B cell (primary cell): Measurements from ENCODE around the gene CLEC4E. TPM values are rescaled to one million over a fixed set of nuclear protein-coding genes. Genes with fewer than 3 reads are reported as not detected.

Experiments
- ATAC-seq: fragments of 200-7000 bp; cut with Tn5 transposase; one replicate; pipeline ENCODE4 v1.10.0; 2021; ENCODE audit warnings: low read depth, mild to moderate bottlenecking, moderate number of reproducible peaks, moderate library complexity
- CTCF ChIA-PET: fragments of 350-600 bp; sonication (Branson Sonifier 250); formaldehyde crosslinking; loops from one replicate; lab custom pipeline; 2021; ENCODE audit warnings: antibody characterized with exemption, inconsistent platforms; lab: Charles Lee
- POLR2A ChIA-PET: fragments of 350-600 bp; sonication (Branson Sonifier 250); formaldehyde crosslinking; loops from one replicate; lab custom pipeline; 2021; ENCODE audit warnings: antibody characterized with exemption; lab: Charles Lee
- DNase-seq: peaks from one replicate; pipeline ENCODE4 v3.0.0; 2013
- H2AFZ ChIP-seq: 2 replicates; pipeline ENCODE4 v1.6.1; 2012; ENCODE audit warnings: mild to moderate bottlenecking, low read depth, low read length; ENCODE audit not compliant: insufficient read depth, poor library complexity, severe bottlenecking
- H3K27ac ChIP-seq, 2 donors: 1 replicate in 1 of 2; 2 replicates in 1 of 2; pipeline ENCODE4 v1.5.1; 2012 to 2013; ENCODE audit warnings: low read length in 2 of 2, mild to moderate bottlenecking in 2 of 2, moderate library complexity in 1 of 2
- H3K27me3 ChIP-seq, 4 experiments: fragments of 200-600 bp in 1 of 4; sonication (generic) in 1 of 4; replicated peaks in 1 of 4; 1 replicate in 2 of 4; 2 replicates in 2 of 4; pipeline versions ENCODE4 v1.6.1 to v1.7.0; 2013 to 2016; ENCODE audit warnings: low read length in 3 of 4, mild to moderate bottlenecking in 2 of 4, mixed read lengths in 1 of 4, moderate library complexity in 1 of 4; ENCODE audit not compliant: insufficient read depth in 4 of 4, control insufficient read depth in 3 of 4; ENCODE audit errors: control extremely low read depth in 1 of 4
- H3K36me3 ChIP-seq, 2 experiments: replicated peaks in 1 of 2; 1 replicate in 1 of 2; 2 replicates in 1 of 2; pipeline versions ENCODE4 v1.6.1 to v1.7.1; 2013; ENCODE audit warnings: low read length in 1 of 2; ENCODE audit not compliant: insufficient read depth in 2 of 2, control insufficient read depth in 1 of 2; ENCODE audit errors: control extremely low read depth in 1 of 2, extremely low read depth in 1 of 2
- H3K4me1 ChIP-seq, 2 donors: fragments of 200-600 bp in 1 of 2; sonication (generic) in 1 of 2; 1 replicate in 1 of 2; 2 replicates in 1 of 2; pipeline versions ENCODE4 v1.5.1 to v1.6.1; 2013 to 2017; ENCODE audit warnings: low read length in 2 of 2; ENCODE audit not compliant: control insufficient read depth in 2 of 2, insufficient read depth in 2 of 2
- H3K4me2 ChIP-seq: replicated peaks from 2 replicates; pipeline ENCODE3; 2012; ENCODE audit warnings: mild to moderate bottlenecking, low read depth, low read length; ENCODE audit not compliant: poor library complexity, severe bottlenecking
- H3K4me3 ChIP-seq, 5 experiments: fragments of 200-600 bp in 1 of 5; sonication (generic) in 1 of 5; 1 replicate in 3 of 5; 2 replicates in 2 of 5; pipeline versions ENCODE4 v1.5.1 to v1.7.0; 2011 to 2016; ENCODE audit warnings: low read length in 4 of 5, mild to moderate bottlenecking in 4 of 5, low read depth in 2 of 5, control low read depth in 1 of 5, moderate library complexity in 1 of 5; ENCODE audit not compliant: insufficient read depth in 1 of 5; ENCODE audit errors: control extremely low read depth in 1 of 5, extremely low read depth in 1 of 5
- H3K79me2 ChIP-seq: fragments of 200-600 bp; sonication (generic); one replicate; pipeline ENCODE4 v1.6.0; 2016; ENCODE audit warnings: low read length; ENCODE audit not compliant: control insufficient read depth, insufficient read depth
- H3K9ac ChIP-seq: fragments of 200-600 bp; sonication (generic); 2 replicates; pipeline ENCODE4 v1.6.1; 2017; ENCODE audit warnings: mild to moderate bottlenecking, low read length, moderate library complexity
- H3K9me3 ChIP-seq, 3 donors: one replicate each; pipeline versions ENCODE4 v1.6.1 to v1.7.1; 2013; ENCODE audit warnings: low read length in 2 of 3; ENCODE audit not compliant: control insufficient read depth in 2 of 3, insufficient read depth in 1 of 3; ENCODE audit errors: control extremely low read depth in 1 of 3
- H4K20me1 ChIP-seq: 2 replicates; pipeline ENCODE4 v1.6.0; 2012; ENCODE audit warnings: mild to moderate bottlenecking, low read length; ENCODE audit not compliant: insufficient read depth, control insufficient read depth, poor library complexity, severe bottlenecking
- H3K27ac Mint-ChIP-seq: one replicate; pipeline ENCODE4 v1.8.0; 2021; ENCODE audit warnings: mixed read lengths
- H3K27me3 Mint-ChIP-seq: one replicate; pipeline ENCODE4 v1.8.0; 2021; ENCODE audit warnings: mixed read lengths
- H3K4me1 Mint-ChIP-seq: one replicate; pipeline ENCODE4 v1.8.0; 2021; ENCODE audit warnings: mixed read lengths
- H3K4me3 Mint-ChIP-seq: one replicate; pipeline ENCODE4 v1.8.0; 2021; ENCODE audit warnings: mixed read lengths
- H3K9me3 Mint-ChIP-seq: one replicate; pipeline ENCODE4 v1.8.0; 2022; ENCODE audit warnings: mixed read lengths; ENCODE audit not compliant: insufficient read depth
- CTCF ChIP-seq: fragments of 200-600 bp; IDR thresholded peaks from one replicate; pipeline ENCODE4 v1.8.0; 2022; ENCODE audit warnings: antibody characterized with exemption, mild to moderate bottlenecking
- EZH2 ChIP-seq: IDR thresholded peaks from 2 replicates; pipeline ENCODE4 v1.6.1; 2012; ENCODE audit warnings: borderline replicate concordance, low read depth, mild to moderate bottlenecking, moderate library complexity, low read length; ENCODE audit not compliant: insufficient read depth, poor library complexity, severe bottlenecking
- WGBS: methylation state at CpG from one replicate; pipeline ENCODE4 v1.1.5; 2013; ENCODE audit warnings: missing lambda C conversion rate; ENCODE audit not compliant: insufficient coverage; 5-methylcytosine and 5-hydroxymethylcytosine counted together
- intact Hi-C: fragments of 100-400 bp; cut with micrococcal nuclease; formaldehyde crosslinking; loops from one replicate; pipeline ENCODE4 v1.10.0; 2022
- polyA plus RNA-seq: library from polyadenylated mRNA; depleted of rRNA; stranded (reverse); fragments of >200 nt; gene quantifications from 2 replicates; pipeline ENCODE4 v1.2.3, GENCODE V29; 2012
- total RNA-seq, 2 donors: library from RNA; stranded (reverse); fragments of 120-200 nt in 1 of 2; gene quantifications; 1 replicate in 1 of 2; 2 replicates in 1 of 2; pipeline versions ENCODE4 v1.2.3 to v1.2.4, GENCODE V29; 2013 to 2022

The CLEC4E gene
- total and polyA plus RNA-seq, 2 donors (not counting 1 experiment from before 2014, with no cell fraction given) = 0.06 TPM; not detected in 1

GRCh38 chr12:8562310-8562709 lies 21.6 kb upstream of the CLEC4E start:
- CTCF ChIA-PET = interaction anchor here (1.0 kb wide), 1 partner anchor 18 kb away, joined by 3 read pairs; no protein-coding TSS in a partner anchor
- no peak for DNase-seq
- Histone ChIP-seq H3K79me2 (no peaks in the 10 kb centered on the region), H3K36me3 (no peaks in the 10 kb centered on the region), H3K4me2 (no peak overlapping the region), H4K20me1 (no peaks in the 10 kb centered on the region), H3K27ac (no peak overlapping the region), H3K4me1 (no peaks in the 10 kb centered on the region), H3K9ac (no peak overlapping the region), H3K9me3 (peaks cover 0 to 10% (median 7%) of the 10 kb centered on the region in 3 donors), H3K4me3 (no peak overlapping the region), H2AFZ (no peak overlapping the region), H3K27me3 (no peaks in the 10 kb centered on the region)
- ATAC-seq = no peak
- Mint-ChIP-seq H3K27me3 (peaks cover 12% of the 10 kb centered on the region), H3K4me3 (no peak overlapping the region), H3K27ac (no peak overlapping the region), H3K9me3 (peaks cover 7% of the 10 kb centered on the region), H3K4me1 (no peaks in the 10 kb centered on the region)
- TF ChIP-seq EZH2 (no peak), CTCF (no peak)
- WGBS = 100% methylated on average over 3 of the region's 6 CpGs
- POLR2A ChIA-PET = interaction anchor here (0.6 kb wide), 1 partner anchor 98 kb away, joined by 4 read pairs; no protein-coding TSS in a partner anchor
- intact Hi-C loops = no loop called here

GRCh38 chr12:8561011-8561410 lies 20.3 kb upstream of the CLEC4E start:
- ChIA-PET CTCF (interaction anchor here (1.5 kb wide), 1 partner anchor 17 kb away, joined by 5 read pairs; no protein-coding TSS in a partner anchor), POLR2A (no interaction called here)
- Histone ChIP-seq H4K20me1 (no peaks in the 10 kb centered on the region), H3K79me2 (no peaks in the 10 kb centered on the region), H3K4me2 (no peak overlapping the region), H2AFZ (no peak overlapping the region), H3K27ac (no peak overlapping the region), H3K9me3 (peaks cover 0 to 10% (median 5%) of the 10 kb centered on the region in 3 donors), H3K27me3 (no peaks in the 10 kb centered on the region), H3K4me3 (no peak overlapping the region), H3K9ac (no peak overlapping the region), H3K4me1 (no peaks in the 10 kb centered on the region), H3K36me3 (no peaks in the 10 kb centered on the region)
- DNase-seq = no peak
- ATAC-seq = no peak
- Mint-ChIP-seq H3K4me3 (no peak overlapping the region), H3K9me3 (peaks cover 7% of the 10 kb centered on the region), H3K4me1 (no peaks in the 10 kb centered on the region), H3K27ac (no peak overlapping the region), H3K27me3 (peaks cover 12% of the 10 kb centered on the region)
- TF ChIP-seq CTCF (no peak), EZH2 (no peak)
- intact Hi-C loops = no loop called here
- WGBS = 100% methylated on average over 4 of the region's 4 CpGs
